Thymus (tissue), 11 donors: ENCODE results near the gene ETV3. TPM values are rescaled to one million over a fixed set of nuclear protein-coding genes. Genes with fewer than 3 reads are reported as not detected.
A peak's percentile ranks its signal among the peaks of the same experiment; 100 is the strongest.

Experiments used
- DNase-seq, 9 donors: peaks; one replicate each; pipeline ENCODE4 v3.0.0-alpha.2; 2013; ENCODE audit warnings: low spot score in 9 of 9, low read depth in 6 of 9, missing footprints in 1 of 9
- H3K27ac ChIP-seq, 2 donors: one replicate each; pipeline ENCODE4 v1.5.1; 2013; ENCODE audit warnings: control low read depth in 1 of 2, low read depth in 1 of 2, low read length in 1 of 2, mild to moderate bottlenecking in 1 of 2, moderate library complexity in 1 of 2
- H3K27me3 ChIP-seq, 2 donors: one replicate each; pipeline ENCODE4 v1.5.1; 2013; ENCODE audit warnings: low read length in 1 of 2; ENCODE audit not compliant: control insufficient read depth in 2 of 2, insufficient read depth in 1 of 2
- H3K36me3 ChIP-seq, 2 donors: one replicate each; pipeline ENCODE4 v1.5.1; 2013; ENCODE audit warnings: low read length in 1 of 2, mild to moderate bottlenecking in 1 of 2, moderate library complexity in 1 of 2; ENCODE audit not compliant: control insufficient read depth in 2 of 2, insufficient read depth in 2 of 2
- H3K4me1 ChIP-seq, 2 donors: one replicate each; pipeline ENCODE4 v1.5.1; 2013; ENCODE audit warnings: low read length in 2 of 2; ENCODE audit not compliant: control insufficient read depth in 2 of 2, insufficient read depth in 2 of 2
- H3K4me3 ChIP-seq, 2 donors: one replicate each; pipeline ENCODE4 v1.5.1; 2013; ENCODE audit warnings: low read length in 2 of 2, control low read depth in 1 of 2, mild to moderate bottlenecking in 1 of 2
- H3K9me3 ChIP-seq, 2 donors: one replicate each; pipeline ENCODE4 v1.5.1; 2013; ENCODE audit warnings: low read length in 1 of 2, mild to moderate bottlenecking in 1 of 2; ENCODE audit not compliant: control insufficient read depth in 2 of 2, insufficient read depth in 1 of 2
- WGBS: extraction: QIAGEN DNeasy Blood & Tissue Kit; methylation state at CpG from one replicate; pipeline ENCODE4 v1.1.7; 2013; 5-methylcytosine and 5-hydroxymethylcytosine counted together
- polyA plus RNA-seq: library from polyadenylated mRNA; stranded (reverse); fragments of 200-250 nt; gene quantifications from one replicate; pipeline ENCODE4 v1.2.3, GENCODE V29; 2013
- total RNA-seq: library from RNA; stranded (reverse); fragments of 120-200 nt; gene quantifications from one replicate; pipeline ENCODE4 v1.2.4, GENCODE V29; 2013
- donor health status: healthy.

ETV3 gene
- total and polyA plus RNA-seq, 2 donors: 10.6 to 14.3 TPM

DNA sequence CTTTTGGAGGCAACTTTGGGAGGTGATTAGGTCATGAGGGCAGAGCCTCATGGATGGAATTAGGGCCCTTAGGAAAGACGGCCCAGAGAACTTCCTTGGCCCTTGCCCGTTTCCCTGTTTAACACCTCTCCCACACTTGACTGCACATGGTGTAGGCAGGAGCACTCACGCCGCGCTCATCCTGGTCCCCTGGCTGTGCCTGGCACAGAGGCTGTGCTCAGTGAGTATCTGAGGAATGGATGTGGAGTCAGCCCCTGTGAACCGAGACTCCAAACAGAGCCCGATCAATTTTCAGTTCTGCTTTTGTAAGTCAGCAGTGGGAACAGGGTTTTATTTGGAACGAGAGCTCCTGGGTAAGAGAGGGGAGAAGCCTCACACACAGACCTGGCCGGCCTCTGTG, 29.8 kb upstream of the ETV3 start:
- no peak overlapping the region for H3K4me3 ChIP-seq
- H3K36me3 ChIP-seq: no peaks in the 10 kb centered on the region
- no peak for DNase-seq
- H3K27me3 ChIP-seq: peaks cover 0 to 9% of the 10 kb centered on the region in 2 donors
- 91% methylated on average over 9 of the region's 9 CpGs for WGBS
- peaks cover 0 to 5% of the 10 kb centered on the region in 2 donors for H3K4me1 ChIP-seq
- no peaks in the 10 kb centered on the region for H3K9me3 ChIP-seq
- H3K27ac ChIP-seq: no peak overlapping the region

DNA sequence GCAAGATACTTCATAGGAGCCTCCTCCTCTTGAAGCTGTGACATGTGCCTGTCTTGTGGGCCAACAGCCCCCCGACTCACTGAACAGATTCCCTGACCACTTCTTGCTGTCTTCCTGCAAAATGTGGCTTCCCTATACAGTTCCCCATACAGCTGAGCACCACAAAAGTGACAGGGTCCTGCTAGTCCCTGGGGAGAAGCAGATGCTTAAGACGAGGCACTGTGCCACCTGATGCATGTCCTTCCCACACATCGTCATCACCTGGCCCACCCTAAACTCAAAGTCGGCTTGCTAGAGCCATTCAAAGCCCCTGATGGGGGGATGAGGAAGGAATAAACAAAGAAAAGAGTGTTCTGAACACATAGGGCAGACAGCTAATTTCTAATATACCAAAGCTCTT, 29.2 kb upstream of the ETV3 start:
- no peaks in the 10 kb centered on the region for H3K4me1 ChIP-seq
- 82% methylated on average over 4 of the region's 4 CpGs for WGBS
- H3K4me3 ChIP-seq: no peak overlapping the region
- H3K9me3 ChIP-seq: no peaks in the 10 kb centered on the region
- H3K36me3 ChIP-seq: no peaks in the 10 kb centered on the region
- no peak for DNase-seq
- peaks cover 0 to 9% of the 10 kb centered on the region in 2 donors for H3K27me3 ChIP-seq
- H3K27ac ChIP-seq: no peak overlapping the region

- H3K27me3 ChIP-seq: peaks cover 0 to 9% of the 10 kb centered on the region in 2 donors
- no peaks in the 10 kb centered on the region for H3K36me3 ChIP-seq
- H3K27ac ChIP-seq: no peak overlapping the region
- H3K4me1 ChIP-seq: no peaks in the 10 kb centered on the region
- H3K9me3 ChIP-seq: no peaks in the 10 kb centered on the region
- no peak overlapping the region for H3K4me3 ChIP-seq
- WGBS: 79% methylated on average over 5 of the region's 5 CpGs
- DNase-seq: no peak
Measured at GRCh38 chr1:157166590-157166989, 28.4 kb upstream of the ETV3 start.

DNA sequence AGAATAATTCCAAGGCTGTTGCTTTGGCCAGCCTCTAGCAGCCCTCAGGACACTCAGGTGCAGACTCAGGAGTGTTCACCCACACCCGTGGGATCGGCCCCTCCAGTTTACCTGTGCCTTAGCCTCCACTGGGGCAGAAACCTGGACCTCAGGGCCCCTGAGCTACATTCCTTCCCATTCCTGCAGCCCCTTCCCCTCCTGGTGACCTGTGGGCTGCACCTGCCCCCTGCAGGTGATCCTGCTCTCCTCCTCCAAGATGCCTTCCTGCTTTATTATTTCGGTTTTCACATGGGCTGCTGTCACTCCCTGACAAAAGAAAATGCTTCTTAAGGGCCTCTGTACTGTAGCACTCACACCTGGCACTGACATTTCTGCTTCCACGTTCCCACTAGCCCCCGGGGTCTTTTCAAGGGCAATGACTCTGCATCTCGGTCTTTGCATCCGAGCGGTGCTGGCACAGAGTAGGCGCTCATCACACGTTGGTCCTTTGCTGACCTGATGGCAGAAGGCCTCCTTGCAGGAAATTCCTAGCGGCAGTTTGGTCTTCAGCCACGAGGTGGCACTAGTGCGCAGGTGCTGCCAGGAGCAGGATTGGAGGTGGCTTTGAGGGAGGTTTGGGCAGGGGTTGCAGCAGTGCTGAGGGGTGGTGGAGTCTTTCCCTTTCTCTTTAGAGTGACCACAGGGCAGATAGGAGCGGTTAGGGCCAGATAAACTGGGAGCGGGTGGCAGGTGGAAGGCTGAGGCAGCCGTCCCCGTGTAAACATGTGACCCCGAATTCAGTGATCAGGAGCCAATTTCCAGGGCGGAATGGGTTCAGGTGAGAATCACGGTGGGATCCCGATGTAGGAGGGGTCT, 25.3 kb upstream of the ETV3 start:
- WGBS: 25% methylated on average over 21 of the region's 21 CpGs
- Histone ChIP-seq H3K4me3 (no peak overlapping the region), H3K4me1 (no peaks in the 10 kb centered on the region), H3K27ac (no peak overlapping the region), H3K9me3 (no peaks in the 10 kb centered on the region), H3K27me3 (peaks cover 0 to 14% of the 10 kb centered on the region in 2 donors), H3K36me3 (no peaks in the 10 kb centered on the region)
- peak in 6 of 9 donors; percentile 42 to 76 (median 62) for DNase-seq

DNA sequence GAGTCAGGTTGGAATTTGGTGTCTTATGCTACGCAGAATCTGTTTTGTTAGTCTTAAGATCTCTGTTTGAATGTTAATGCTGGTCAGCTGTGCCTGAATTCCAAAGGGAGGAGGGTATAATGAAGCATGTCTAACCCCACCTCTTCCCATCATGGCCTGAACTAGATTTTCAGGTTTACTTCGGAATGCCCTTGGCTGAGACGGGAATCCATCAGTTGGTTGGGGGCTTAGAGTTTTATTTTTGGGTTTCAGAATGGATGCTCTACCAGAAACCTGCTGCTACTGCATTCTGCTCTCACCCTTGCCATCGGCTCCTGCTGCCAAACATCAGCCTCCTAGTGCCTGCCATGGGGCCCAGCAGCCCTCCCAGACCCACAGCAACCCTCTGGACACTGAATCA, 24.1 kb upstream of the ETV3 start:
- DNase-seq: no peak
- Histone ChIP-seq H3K27ac (no peak overlapping the region), H3K36me3 (no peaks in the 10 kb centered on the region), H3K4me3 (no peak overlapping the region), H3K9me3 (no peaks in the 10 kb centered on the region), H3K4me1 (no peaks in the 10 kb centered on the region), H3K27me3 (peaks cover 0 to 19% of the 10 kb centered on the region in 2 donors)
- 92% methylated on average over 4 of the region's 4 CpGs for WGBS

DNA sequence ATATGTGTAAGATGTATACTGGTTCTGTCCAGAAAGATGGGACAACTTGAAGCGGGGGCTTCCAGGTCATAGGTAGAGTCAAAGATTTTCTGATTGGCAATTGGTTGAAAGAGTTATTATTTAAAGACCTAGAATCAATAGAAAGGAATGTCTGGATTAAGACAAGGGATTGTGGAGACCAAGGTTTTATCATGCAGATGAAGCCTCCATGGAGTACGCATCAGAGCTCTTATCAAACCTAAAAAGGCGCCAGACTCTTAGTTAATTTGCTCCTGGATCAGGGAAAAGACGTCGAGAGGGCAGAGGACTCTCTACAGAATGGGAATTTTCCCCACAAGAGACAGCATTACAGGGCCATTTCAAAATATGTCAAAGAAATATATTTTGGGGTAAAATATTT, 23.7 kb upstream of the ETV3 start:
- Histone ChIP-seq H3K4me1 (no peaks in the 10 kb centered on the region), H3K27me3 (peaks cover 0 to 16% of the 10 kb centered on the region in 2 donors), H3K4me3 (no peak overlapping the region), H3K9me3 (no peaks in the 10 kb centered on the region), H3K27ac (no peak overlapping the region), H3K36me3 (no peaks in the 10 kb centered on the region)
- no peak for DNase-seq
- WGBS: 84% methylated on average over 5 of the region's 5 CpGs

DNA sequence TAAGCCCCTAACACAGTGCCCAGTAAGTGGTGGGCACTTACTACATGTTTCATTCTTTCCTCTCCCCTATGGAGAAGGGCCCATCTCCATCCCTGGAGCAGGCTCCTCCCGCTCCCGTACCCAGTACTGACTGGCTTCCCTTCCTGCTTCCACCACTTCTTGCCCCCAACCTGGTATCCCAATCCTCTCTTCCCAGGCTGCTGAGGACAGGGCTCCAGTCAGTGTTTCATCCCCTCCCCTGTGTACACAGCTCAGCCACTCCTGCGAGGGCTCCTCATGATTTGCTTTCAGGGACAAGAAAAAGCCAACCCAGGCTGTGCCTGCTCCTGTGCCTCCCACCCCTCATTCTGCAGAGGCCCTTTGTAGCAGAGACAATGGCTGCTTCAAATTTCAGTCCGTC, 20.8 kb upstream of the ETV3 start:
- no peak overlapping the region for H3K4me3 ChIP-seq
- peaks cover 0 to 7% of the 10 kb centered on the region in 2 donors for H3K4me1 ChIP-seq
- H3K27ac ChIP-seq: no peak overlapping the region
- DNase-seq: no peak
- no peaks in the 10 kb centered on the region for H3K36me3 ChIP-seq
- peaks cover 0 to 25% of the 10 kb centered on the region in 2 donors for H3K27me3 ChIP-seq
- 78% methylated on average over 4 of the region's 4 CpGs for WGBS
- no peaks in the 10 kb centered on the region for H3K9me3 ChIP-seq

- WGBS: 88% methylated on average over 9 of the region's 9 CpGs
- Histone ChIP-seq H3K4me1 (peaks cover 0 to 7% of the 10 kb centered on the region in 2 donors), H3K9me3 (no peaks in the 10 kb centered on the region), H3K27ac (no peak overlapping the region), H3K36me3 (no peaks in the 10 kb centered on the region), H3K4me3 (no peak overlapping the region), H3K27me3 (peaks cover 0 to 24% of the 10 kb centered on the region in 2 donors)
- no peak for DNase-seq
Measured at GRCh38 chr1:157157501-157158190, 19.5 kb upstream of the ETV3 start.

GRCh38 chr1:157156058-157156541, 17.9 kb upstream of the ETV3 start:
- peak in 4 of 9 donors; percentile 65 to 81 (median 74) for DNase-seq
- H3K9me3 ChIP-seq: no peaks in the 10 kb centered on the region
- H3K36me3 ChIP-seq: no peaks in the 10 kb centered on the region
- H3K27me3 ChIP-seq: peaks cover 0 to 24% of the 10 kb centered on the region in 2 donors
- 5% methylated on average over 14 of the region's 14 CpGs for WGBS
- H3K4me3 ChIP-seq: no peak overlapping the region
- peaks cover 0 to 7% of the 10 kb centered on the region in 2 donors for H3K4me1 ChIP-seq
- H3K27ac ChIP-seq: no peak overlapping the region
